ENCODE data around the gene COL7A1. TPM values are rescaled to one million over a fixed set of nuclear protein-coding genes. Genes with fewer than 3 reads are reported as not detected.

The COL7A1 gene
- polyA plus RNA-seq, 1 of the 3 experiments (the other 2 are of a cell fraction), result 10.8 TPM

DNA sequence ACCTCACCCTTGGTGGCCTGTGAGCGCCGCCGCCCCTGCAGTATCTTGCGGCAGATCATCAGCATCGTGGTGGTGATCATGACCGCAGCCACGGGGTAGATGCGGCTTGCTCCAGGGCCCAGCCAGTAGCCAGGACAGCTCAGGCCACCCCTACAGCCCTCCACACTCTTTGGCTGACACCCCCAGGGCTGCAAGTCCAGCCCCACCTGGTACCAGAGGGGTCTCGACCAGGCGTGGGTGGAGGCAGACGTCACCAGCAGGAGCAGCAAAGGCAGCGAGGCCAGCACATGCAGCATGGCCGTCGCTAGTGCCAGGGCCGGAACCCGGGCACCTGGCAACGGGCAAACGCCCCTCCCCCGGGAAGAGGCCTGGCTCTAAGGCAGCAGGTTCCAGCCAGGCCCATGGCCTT, 26.3 kb upstream of the COL7A1 start, which contains the start of gene TMEM89:
Gene TMEM89, minus strand, starts transcription at position 309 of the 409 bp plus-strand sequence. Its CDS starts 13 bp downstream, at position 296.
- H3K36me3 ChIP-seq (replicated peaks in 1 of 2; ENCODE audit: control insufficient read depth in 1 of 2, insufficient read depth in 2 of 2, low read length in 1 of 2), result peaks cover 2 to 3% of the 10 kb centered on the region in 2 experiments
- no peak within 1 kb of the TSS for H3K4me3 ChIP-seq (ENCODE audit: low read depth in 2 of 2, low read length in 1 of 2)
- no peaks in the 10 kb centered on the region for H3K79me2 ChIP-seq (ENCODE audit: insufficient read depth)
- H4K20me1 ChIP-seq (ENCODE audit: insufficient read depth), result no peaks in the 10 kb centered on the region
- POLR2A ChIA-PET, result no interaction called here
- no peak within 1 kb of the TSS for H3K4me2 ChIP-seq
- no peak within 1 kb of the TSS for H3K27ac ChIP-seq (ENCODE audit: low read depth in 2 of 2, low read length in 1 of 2)
- H3F3A ChIP-seq (replicated peaks; ENCODE audit: insufficient read depth), result peaks cover 3% of the 10 kb centered on the region
- no peaks in the 10 kb centered on the region for H3K27me3 ChIP-seq (ENCODE audit: insufficient read depth)
- no peaks in the 10 kb centered on the region for H3K4me1 ChIP-seq (ENCODE audit: control insufficient read depth in 1 of 2, insufficient read depth in 2 of 2, low read depth in 1 of 2, low read length in 1 of 2)
- no peaks in the 10 kb centered on the region for H3K9me2 ChIP-seq
- no peak within 1 kb of the TSS for H3K9ac ChIP-seq
- H3K9me3 ChIP-seq, result 0 out of 2 replicates have a peak, but pooled peaks cover 8% of the 10 kb centered on the region
- no peak for DNase-seq
- CTCF ChIA-PET, result interaction anchor here (1.4 to 1.9 kb wide), 2 partner anchors 9 to 14 kb away, joined by 3 to 10 read pairs; partner anchors contain the start of gene SLC26A6
- TF ChIP-seq RXRA (IDR thresholded peaks at IDR 0.05; ENCODE audit: borderline replicate concordance, low read depth) (no peak), YY1 (IDR thresholded peaks at IDR 0.05; ENCODE audit: low read depth) (no peak), TEAD4 (IDR thresholded peaks at IDR 0.05; ENCODE audit: borderline replicate concordance, insufficient read depth) (no peak), GATA2 (CRISPR knock-in tag; IDR thresholded peaks at IDR 0.05) (no peak), NRF1 (IDR thresholded peaks at IDR 0.05; ENCODE audit: low read depth, low read length) (no peak)
- TF ChIP-seq, protein P1, sequence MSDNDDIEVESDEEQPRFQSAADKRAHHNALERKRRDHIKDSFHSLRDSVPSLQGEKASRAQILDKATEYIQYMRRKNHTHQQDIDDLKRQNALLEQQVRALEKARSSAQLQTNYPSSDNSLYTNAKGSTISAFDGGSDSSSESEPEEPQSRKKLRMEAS (IDR thresholded peaks at IDR 0.05; ENCODE audit: low read depth), result no peak
- TF ChIP-seq, protein P2, sequence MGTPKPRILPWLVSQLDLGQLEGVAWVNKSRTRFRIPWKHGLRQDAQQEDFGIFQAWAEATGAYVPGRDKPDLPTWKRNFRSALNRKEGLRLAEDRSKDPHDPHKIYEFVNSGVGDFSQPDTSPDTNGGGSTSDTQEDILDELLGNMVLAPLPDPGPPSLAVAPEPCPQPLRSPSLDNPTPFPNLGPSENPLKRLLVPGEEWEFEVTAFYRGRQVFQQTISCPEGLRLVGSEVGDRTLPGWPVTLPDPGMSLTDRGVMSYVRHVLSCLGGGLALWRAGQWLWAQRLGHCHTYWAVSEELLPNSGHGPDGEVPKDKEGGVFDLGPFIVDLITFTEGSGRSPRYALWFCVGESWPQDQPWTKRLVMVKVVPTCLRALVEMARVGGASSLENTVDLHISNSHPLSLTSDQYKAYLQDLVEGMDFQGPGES (IDR thresholded peaks at IDR 0.05; ENCODE audit: low read depth, low read length), result no peak
- H2AFZ ChIP-seq (ENCODE audit: low read depth), result no peak within 1 kb of the TSS
- 93% methylated on average over 3 of the region's 19 CpGs for WGBS (ENCODE audit: low lambda C conversion rate)

DNA sequence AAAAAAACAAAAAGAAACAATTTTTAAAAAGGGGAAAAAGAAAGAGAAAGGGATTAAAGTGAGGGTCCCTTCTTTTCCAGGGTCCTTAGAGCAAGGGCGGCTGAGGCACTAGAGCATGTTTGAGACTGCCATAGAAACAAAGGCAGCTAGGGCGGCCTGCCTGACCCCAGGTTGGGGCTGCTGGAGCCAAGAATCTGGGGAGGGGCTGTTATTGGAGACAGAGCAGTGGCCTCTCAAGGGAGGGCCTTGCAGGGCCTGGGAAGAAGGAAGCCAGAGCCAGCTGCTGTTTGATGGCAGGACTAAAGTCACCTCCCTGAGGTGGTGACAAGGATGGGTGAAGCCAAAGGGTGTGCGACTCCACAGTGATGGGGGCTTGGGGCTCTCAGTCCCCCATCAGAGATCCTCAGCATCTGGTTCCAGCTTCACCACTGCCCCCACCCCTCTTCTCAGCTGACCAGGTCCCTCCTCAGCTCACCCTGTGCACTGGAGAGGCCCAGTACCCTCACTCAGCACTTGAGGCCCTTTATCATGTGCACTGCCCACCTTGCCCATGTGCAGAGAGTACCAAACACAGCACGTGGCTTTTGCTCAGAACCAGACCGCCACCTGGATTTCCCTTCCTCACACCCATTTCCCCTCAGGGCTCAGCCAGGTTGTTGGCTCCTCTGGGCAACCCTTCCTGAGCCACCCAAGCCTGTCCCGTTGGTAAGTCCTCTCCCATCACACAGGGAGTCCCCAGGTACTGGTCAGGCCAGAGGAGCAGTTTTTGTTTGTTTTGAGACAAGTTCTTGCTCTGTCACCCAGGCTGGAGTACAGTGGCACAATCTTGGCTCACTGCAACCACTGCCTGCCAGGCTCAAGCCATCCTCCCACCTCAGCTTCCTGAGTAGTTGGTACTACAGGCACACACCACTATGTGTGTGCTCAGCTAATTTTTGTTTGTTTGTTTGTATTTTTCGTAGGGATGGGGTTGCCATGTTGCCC, 24.7 kb upstream of the COL7A1 start:
- H4K20me1 ChIP-seq (ENCODE audit: insufficient read depth), result no peaks in the 10 kb centered on the region
- no peak overlapping the region for H3K4me2 ChIP-seq
- peaks cover 3% of the 10 kb centered on the region for H3F3A ChIP-seq (replicated peaks; ENCODE audit: insufficient read depth)
- no peak overlapping the region for H3K9ac ChIP-seq
- no peak overlapping the region for H2AFZ ChIP-seq (ENCODE audit: low read depth)
- DNase-seq, result no peak
- no peaks in the 10 kb centered on the region for H3K79me2 ChIP-seq (ENCODE audit: insufficient read depth)
- ChIA-PET POLR2A (no interaction called here), CTCF (interaction anchor here (0.8 kb wide), 1 partner anchor 60 kb away, joined by 3 read pairs; no protein-coding TSS in a partner anchor)
- no peaks in the 10 kb centered on the region for H3K36me3 ChIP-seq (replicated peaks in 1 of 2; ENCODE audit: control insufficient read depth in 1 of 2, insufficient read depth in 2 of 2, low read length in 1 of 2)
- no peaks in the 10 kb centered on the region for H3K27me3 ChIP-seq (ENCODE audit: insufficient read depth)
- no peak overlapping the region for H3K27ac ChIP-seq (ENCODE audit: low read depth in 2 of 2, low read length in 1 of 2)
- 87% methylated on average over 7 of the region's 7 CpGs for WGBS (ENCODE audit: low lambda C conversion rate)
- no peak overlapping the region for H3K4me3 ChIP-seq (ENCODE audit: low read depth in 2 of 2, low read length in 1 of 2)
- H3K9me3 ChIP-seq, result 0 out of 2 replicates have a peak, but pooled peaks cover 8% of the 10 kb centered on the region
- no peaks in the 10 kb centered on the region for H3K9me2 ChIP-seq
- no peaks in the 10 kb centered on the region for H3K4me1 ChIP-seq (ENCODE audit: control insufficient read depth in 1 of 2, insufficient read depth in 2 of 2, low read depth in 1 of 2, low read length in 1 of 2)
- TF ChIP-seq SIN3A (IDR thresholded peaks at IDR 0.05; ENCODE audit: borderline replicate concordance, low read depth, low read length), result no peak
- no peak for TF ChIP-seq FOXM1 (IDR thresholded peaks at IDR 0.05; ENCODE audit: low read depth)
- no peak for TF ChIP-seq RAD21 (IDR thresholded peaks at IDR 0.05; ENCODE audit: low read length)
- no peak for TF ChIP-seq FOSL2 (IDR thresholded peaks at IDR 0.05; ENCODE audit: borderline replicate concordance, low read depth)
- no peak for TF ChIP-seq EZH2phosphoT487 (IDR thresholded peaks at IDR 0.05; ENCODE audit: borderline replicate concordance, low read depth)
- TF ChIP-seq, protein P3, sequence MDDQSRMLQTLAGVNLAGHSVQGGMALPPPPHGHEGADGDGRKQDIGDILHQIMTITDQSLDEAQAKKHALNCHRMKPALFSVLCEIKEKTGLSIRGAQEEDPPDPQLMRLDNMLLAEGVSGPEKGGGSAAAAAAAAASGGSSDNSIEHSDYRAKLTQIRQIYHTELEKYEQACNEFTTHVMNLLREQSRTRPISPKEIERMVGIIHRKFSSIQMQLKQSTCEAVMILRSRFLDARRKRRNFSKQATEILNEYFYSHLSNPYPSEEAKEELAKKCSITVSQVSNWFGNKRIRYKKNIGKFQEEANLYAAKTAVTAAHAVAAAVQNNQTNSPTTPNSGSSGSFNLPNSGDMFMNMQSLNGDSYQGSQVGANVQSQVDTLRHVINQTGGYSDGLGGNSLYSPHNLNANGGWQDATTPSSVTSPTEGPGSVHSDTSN (IDR thresholded peaks at IDR 0.05), result no peak
- TF ChIP-seq, protein P4, sequence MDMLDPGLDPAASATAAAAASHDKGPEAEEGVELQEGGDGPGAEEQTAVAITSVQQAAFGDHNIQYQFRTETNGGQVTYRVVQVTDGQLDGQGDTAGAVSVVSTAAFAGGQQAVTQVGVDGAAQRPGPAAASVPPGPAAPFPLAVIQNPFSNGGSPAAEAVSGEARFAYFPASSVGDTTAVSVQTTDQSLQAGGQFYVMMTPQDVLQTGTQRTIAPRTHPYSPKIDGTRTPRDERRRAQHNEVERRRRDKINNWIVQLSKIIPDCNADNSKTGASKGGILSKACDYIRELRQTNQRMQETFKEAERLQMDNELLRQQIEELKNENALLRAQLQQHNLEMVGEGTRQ (IDR thresholded peaks at IDR 0.05; ENCODE audit: borderline replicate concordance, low read depth, low read length), result no peak
- TF ChIP-seq, protein P5, sequence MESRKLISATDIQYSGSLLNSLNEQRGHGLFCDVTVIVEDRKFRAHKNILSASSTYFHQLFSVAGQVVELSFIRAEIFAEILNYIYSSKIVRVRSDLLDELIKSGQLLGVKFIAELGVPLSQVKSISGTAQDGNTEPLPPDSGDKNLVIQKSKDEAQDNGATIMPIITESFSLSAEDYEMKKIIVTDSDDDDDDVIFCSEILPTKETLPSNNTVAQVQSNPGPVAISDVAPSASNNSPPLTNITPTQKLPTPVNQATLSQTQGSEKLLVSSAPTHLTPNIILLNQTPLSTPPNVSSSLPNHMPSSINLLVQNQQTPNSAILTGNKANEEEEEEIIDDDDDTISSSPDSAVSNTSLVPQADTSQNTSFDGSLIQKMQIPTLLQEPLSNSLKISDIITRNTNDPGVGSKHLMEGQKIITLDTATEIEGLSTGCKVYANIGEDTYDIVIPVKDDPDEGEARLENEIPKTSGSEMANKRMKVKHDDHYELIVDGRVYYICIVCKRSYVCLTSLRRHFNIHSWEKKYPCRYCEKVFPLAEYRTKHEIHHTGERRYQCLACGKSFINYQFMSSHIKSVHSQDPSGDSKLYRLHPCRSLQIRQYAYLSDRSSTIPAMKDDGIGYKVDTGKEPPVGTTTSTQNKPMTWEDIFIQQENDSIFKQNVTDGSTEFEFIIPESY (IDR thresholded peaks at IDR 0.05; ENCODE audit: borderline replicate concordance, low read depth), result no peak
- TF ChIP-seq POLR2AphosphoS5 (IDR thresholded peaks at IDR 0.05; ENCODE audit: low read depth, low read length), result no peak
- TF ChIP-seq SMC3 (IDR thresholded peaks at IDR 0.05; ENCODE audit: low read depth, low read length), result no peak
- TF ChIP-seq RFX5 (IDR thresholded peaks at IDR 0.05; ENCODE audit: low read length), result no peak
- TF ChIP-seq TCF12 (IDR thresholded peaks at IDR 0.05), result no peak
- no peak for TF ChIP-seq RCOR1 (IDR thresholded peaks at IDR 0.05; ENCODE audit: low read length)
- no peak for TF ChIP-seq ELF1 (IDR thresholded peaks at IDR 0.05)
- TF ChIP-seq RXRA (IDR thresholded peaks at IDR 0.05; ENCODE audit: borderline replicate concordance, low read depth), result no peak
- no peak for TF ChIP-seq YY1 (IDR thresholded peaks at IDR 0.05; ENCODE audit: low read depth)

All from SK-N-SH (cell line).